IMR-90 (cell line): Measurements from ENCODE around the gene HOXB1. TPM values are rescaled to one million over a fixed set of nuclear protein-coding genes. Genes with fewer than 3 reads are reported as not detected.
A peak's percentile ranks its signal among the peaks of the same experiment; 100 is the strongest.

Experiments
- ATAC-seq: fragments of 200-7000 bp; cut with Tn5 transposase; 2 replicates; pipeline ENCODE4 v1.9.1; 2020; ENCODE audit warnings: low read depth, mild to moderate bottlenecking, moderate library complexity
- BruUV-seq: library from RNA; stranded (reverse); fragments of 400-500 nt; replicated peaks from 2 replicates; lab custom pipeline; 2021; lab: Mats Ljungman, UMichigan
- CTCF ChIA-PET: fragments of 300-600 bp; formaldehyde crosslinking; extraction: SDS; loops from one replicate; lab custom pipeline; 2021; ENCODE audit warnings: antibody characterized with exemption; lab: Yijun Ruan, JAX
- POLR2A ChIA-PET: fragments of 300-600 bp; sonication (Branson Sonifier 250); formaldehyde crosslinking; loops from one replicate; lab custom pipeline; 2022; ENCODE audit warnings: antibody characterized with exemption; ENCODE audit not compliant: unreplicated experiment; lab: Charles Lee
- DNase-seq: peaks from one replicate; pipeline ENCODE4 v3.0.0; 2013
- H2AFZ ChIP-seq: replicated peaks from 2 replicates; pipeline ENCODE3; 2013; ENCODE audit warnings: low read length, mild to moderate bottlenecking; ENCODE audit not compliant: poor library complexity
- H2AK5ac ChIP-seq: 2 replicates; pipeline ENCODE4 v1.6.1; 2013; ENCODE audit warnings: low read depth, low read length, inconsistent platforms
- H2AK9ac ChIP-seq: replicated peaks from 2 replicates; pipeline ENCODE3; 2013; ENCODE audit warnings: mild to moderate bottlenecking, low read depth, low read length, moderate library complexity; ENCODE audit not compliant: poor library complexity
- H2BK120ac ChIP-seq: 2 replicates; pipeline ENCODE4 v1.6.1; 2013; ENCODE audit warnings: low read depth, low read length, inconsistent platforms
- H2BK15ac ChIP-seq: 3 replicates; pipeline ENCODE4 v1.6.1; 2013; ENCODE audit warnings: low read depth, low read length, inconsistent platforms
- H2BK20ac ChIP-seq: 2 replicates; pipeline ENCODE4 v1.6.1; 2013; ENCODE audit warnings: low read depth, mild to moderate bottlenecking, inconsistent platforms, low read length, moderate library complexity
- H2BK5ac ChIP-seq: 2 replicates; pipeline ENCODE4 v1.6.1; 2013; ENCODE audit warnings: mild to moderate bottlenecking, low read depth, low read length, inconsistent platforms; ENCODE audit not compliant: poor library complexity, severe bottlenecking
- H3K14ac ChIP-seq: replicated peaks from 2 replicates; pipeline ENCODE4 v1.6.1; 2013; ENCODE audit warnings: low read depth, low read length, inconsistent platforms
- H3K18ac ChIP-seq: 2 replicates; pipeline ENCODE4 v1.6.1; 2013; ENCODE audit warnings: low read depth, low read length, control low read depth
- H3K23ac ChIP-seq: 2 replicates; pipeline ENCODE4 v1.6.1; 2013; ENCODE audit warnings: low read depth, low read length, inconsistent platforms
- H3K27ac ChIP-seq: 2 replicates; pipeline ENCODE4 v1.5.1; 2013; ENCODE audit warnings: mild to moderate bottlenecking, control low read depth, low read length; ENCODE audit not compliant: insufficient read depth
- H3K27me3 ChIP-seq: 2 replicates; pipeline ENCODE4 v1.6.1; 2013; ENCODE audit warnings: low read length; ENCODE audit not compliant: control insufficient read depth, insufficient read depth
- H3K36me3 ChIP-seq: 2 replicates; pipeline ENCODE4 v1.6.1; 2013; ENCODE audit warnings: low read length, mixed read lengths; ENCODE audit not compliant: control insufficient read depth, insufficient read depth
- H3K4ac ChIP-seq: 2 replicates; pipeline ENCODE4 v1.6.1; 2013; ENCODE audit warnings: low read depth, low read length, inconsistent platforms
- H3K4me1 ChIP-seq: 2 replicates; pipeline ENCODE4 v1.6.1; 2013; ENCODE audit warnings: low read length, mixed read lengths; ENCODE audit not compliant: control insufficient read depth, insufficient read depth
- H3K4me2 ChIP-seq: 2 replicates; pipeline ENCODE4 v1.6.1; 2013; ENCODE audit warnings: low read depth, mild to moderate bottlenecking, control low read depth, low read length, moderate library complexity
- H3K4me3 ChIP-seq: 2 replicates; pipeline ENCODE4 v1.5.1; 2013; ENCODE audit warnings: low read depth, mild to moderate bottlenecking, control low read depth, low read length, moderate library complexity; ENCODE audit not compliant: insufficient read depth
- H3K56ac ChIP-seq: 2 replicates; pipeline ENCODE4 v1.6.1; 2013; ENCODE audit warnings: low read length, inconsistent platforms; ENCODE audit not compliant: insufficient read depth; ENCODE audit errors: extremely low read depth
- H3K79me1 ChIP-seq, 2 experiments: 2 replicates each; pipeline ENCODE4 v1.6.1; 2013; ENCODE audit warnings: low read length in 2 of 2, inconsistent platforms in 1 of 2, low read depth in 1 of 2
- H3K9ac ChIP-seq: 2 replicates; pipeline ENCODE4 v1.6.1; 2013; ENCODE audit warnings: low read depth, low read length, control low read depth
- H3K9me1 ChIP-seq: 2 replicates; pipeline ENCODE4 v1.6.1; 2013; ENCODE audit warnings: low read length, inconsistent platforms; ENCODE audit not compliant: insufficient read depth
- H3K9me3 ChIP-seq: 2 replicates; pipeline ENCODE4 v1.6.1; 2013; ENCODE audit warnings: low read length; ENCODE audit not compliant: control insufficient read depth, insufficient read depth
- H4K20me1 ChIP-seq: 2 replicates; pipeline ENCODE4 v1.6.1; 2013; ENCODE audit warnings: low read length, inconsistent platforms; ENCODE audit not compliant: insufficient read depth
- H4K5ac ChIP-seq: 2 replicates; pipeline ENCODE4 v1.6.1; 2013; ENCODE audit warnings: mild to moderate bottlenecking, low read depth, low read length, control low read depth
- H4K8ac ChIP-seq, 2 experiments: 2 replicates each; pipeline ENCODE4 v1.6.1; 2013; ENCODE audit warnings: low read depth in 2 of 2, low read length in 2 of 2, control low read depth in 1 of 2, inconsistent platforms in 1 of 2
- H4K91ac ChIP-seq: 2 replicates; pipeline ENCODE4 v1.6.1; 2013; ENCODE audit warnings: low read depth, low read length, inconsistent platforms; ENCODE audit not compliant: insufficient read depth
- CEBPB ChIP-seq: IDR thresholded peaks from 2 replicates; pipeline ENCODE4 v1.6.1; 2012; ENCODE audit warnings: low read depth, low read length, improper control_type of control experiment
- CHD1 ChIP-seq: IDR thresholded peaks from 2 replicates; pipeline ENCODE4 v1.6.1; 2012; ENCODE audit warnings: low read depth, low read length, improper control_type of control experiment
- MXI1 ChIP-seq: IDR thresholded peaks from 2 replicates; pipeline ENCODE4 v1.6.1; 2012; ENCODE audit warnings: low read depth, mild to moderate bottlenecking, low read length, moderate library complexity, borderline replicate concordance
- POLR2A ChIP-seq: IDR thresholded peaks from 2 replicates; pipeline ENCODE4 v1.6.1; 2012; ENCODE audit warnings: mild to moderate bottlenecking, low read depth, low read length
- WGBS, 2 experiments: methylation state at CpG; one replicate each; pipeline versions ENCODE4 v1.1.5 to v1.1.7; 2013; ENCODE audit warnings: missing lambda C conversion rate in 2 of 2; ENCODE audit not compliant: insufficient read length in 1 of 2; ENCODE audit errors: extremely low coverage in 2 of 2; 5-methylcytosine and 5-hydroxymethylcytosine counted together
- dilution Hi-C: fragments of 300-500 bp; cut with HindIII; formaldehyde crosslinking; loops from one replicate; pipeline ENCODE4 v1.14.3; 2018; ENCODE audit warnings: low sequenced_read_pairs; ENCODE audit not compliant: unreplicated experiment
- in situ Hi-C: fragments of 300-500 bp; cut with MboI; formaldehyde crosslinking; loops from 3 replicates; pipeline ENCODE4 v1.14.3; 2019; ENCODE audit warnings: low sequenced_read_pairs, inconsistent platforms, mixed read lengths
- intact Hi-C: fragments of 100-400 bp; cut with micrococcal nuclease; formaldehyde crosslinking; loops from 2 replicates; pipeline ENCODE4 v1.10.0; 2022
- polyA plus RNA-seq, 3 experiments: library from polyadenylated mRNA; depleted of rRNA; stranded (reverse); fragments of >200 nt; gene quantifications; 2 replicates each; pipeline ENCODE4 v1.2.3, GENCODE V29; 2012; ENCODE audit warnings: low replicate concordance in 1 of 3
- total RNA-seq: library from RNA; depleted of rRNA; stranded (reverse); fragments of >200 nt; gene quantifications from 2 replicates; pipeline ENCODE4 v1.2.3, GENCODE V29; 2012

Gene HOXB1
- total and polyA plus RNA-seq, 2 of the 4 experiments (the other 2 are of a cell fraction): not detected

DNA sequence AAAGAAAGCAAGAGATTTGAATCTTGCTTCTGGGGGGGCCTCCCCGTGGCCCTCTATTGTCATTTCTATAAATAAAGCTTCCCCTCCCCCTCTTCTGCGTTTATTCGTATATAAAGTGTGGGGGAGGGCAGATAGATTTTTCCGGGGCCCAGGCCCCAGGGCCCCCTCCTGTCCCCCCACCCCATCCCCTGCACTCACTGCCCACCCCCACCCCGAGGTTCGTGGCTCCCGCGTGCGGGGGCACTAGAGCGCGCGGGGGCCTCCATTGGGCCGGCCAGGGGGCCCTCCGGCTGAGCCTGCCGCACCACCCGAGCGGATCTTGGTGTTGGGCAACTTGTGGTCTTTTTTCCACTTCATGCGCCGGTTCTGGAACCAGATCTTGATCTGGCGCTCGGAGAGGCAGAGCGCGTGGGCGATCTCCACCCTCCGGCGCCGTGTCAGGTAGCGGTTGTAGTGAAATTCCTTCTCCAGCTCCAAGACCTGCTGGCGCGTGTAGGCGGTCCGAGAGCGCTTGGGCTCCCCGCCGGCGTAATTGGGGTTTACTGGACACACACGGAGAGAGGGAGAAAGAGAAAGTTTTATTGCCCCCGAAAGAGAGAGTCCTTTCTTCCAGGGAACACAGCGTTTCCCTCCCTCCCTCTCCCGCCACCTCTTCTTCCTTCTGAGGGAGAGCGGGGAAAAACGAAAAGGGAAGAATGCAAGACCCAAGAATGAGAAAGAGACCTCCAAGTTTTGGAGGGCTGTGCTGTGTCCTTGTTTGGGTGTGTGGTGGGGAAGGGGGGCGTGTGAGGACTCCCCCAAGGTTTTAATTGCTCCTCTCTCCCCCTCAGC is 45.9 kb upstream of the HOXB1 start:
- peak overlapping the region; percentile 99 for H2BK5ac ChIP-seq
- H3K4ac ChIP-seq: peak overlapping the region; percentile 99
- DNase-seq (peak; percentile 83), ATAC-seq (peak; percentile 9)
- peak overlapping the region; percentile 96 for H3K4me2 ChIP-seq
- no peak overlapping the region for H2AFZ ChIP-seq
- intact Hi-C loops (no loop called here), in situ Hi-C loops (no loop called here), dilution Hi-C loops (no loop called here)
- ChIA-PET CTCF (interaction anchor here (0.6 kb wide), 1 partner anchor 1456 kb away, joined by 3 read pairs; no protein-coding TSS in a partner anchor), POLR2A (interaction anchor here (1.0 to 1.3 kb wide), 3 partner anchors 11 to 30 kb away, joined by 3 to 5 read pairs (median 4); no protein-coding TSS in a partner anchor)
- H3K9ac ChIP-seq: peak overlapping the region; percentile 97
- H3K27ac ChIP-seq: peak overlapping the region; percentile 99
- H4K20me1 ChIP-seq: peaks cover 5% of the 10 kb centered on the region
- H4K8ac ChIP-seq: peak overlapping the region; percentile 93 to 96
- H3K23ac ChIP-seq: peak overlapping the region; percentile 99
- BruUV-seq: no TSS peak
- peaks cover 41% of the 10 kb centered on the region for H3K36me3 ChIP-seq
- H2BK120ac ChIP-seq: peak overlapping the region; percentile 93
- no peaks in the 10 kb centered on the region for H3K27me3 ChIP-seq
- 0% methylated on average over 8 of the region's 43 CpGs; no CpG with 5 or more reads in 1 of the 2 experiments for WGBS, 2 experiments
- peak overlapping the region; percentile 69 for H3K4me3 ChIP-seq
- no peaks in the 10 kb centered on the region for H3K79me1 ChIP-seq
- peak overlapping the region; percentile 91 for H3K56ac ChIP-seq
- peak overlapping the region; percentile 68 for H4K5ac ChIP-seq
- no peaks in the 10 kb centered on the region for H3K9me1 ChIP-seq
- H3K18ac ChIP-seq: peak overlapping the region; percentile 58
- peak overlapping the region; percentile 47; the same call in 2 of the 3 replicates for H2BK15ac ChIP-seq
- H2BK20ac ChIP-seq: peak overlapping the region; percentile 38; the same call in 1 of the 2 replicates
- TF ChIP-seq CHD1 (no peak), CEBPB (peak; percentile 80), MXI1 (0 out of 2 replicates have a peak, but pooled peaks have one; percentile 13), POLR2A (0 out of 2 replicates have a peak, but pooled peaks have one; percentile 15)
- H3K9me3 ChIP-seq: no peaks in the 10 kb centered on the region
- peak overlapping the region; percentile 90 for H2AK9ac ChIP-seq
- H2AK5ac ChIP-seq: peak overlapping the region; percentile 77
- H4K91ac ChIP-seq: peak overlapping the region; percentile 98
- peaks cover 16% of the 10 kb centered on the region for H3K4me1 ChIP-seq
- H3K14ac ChIP-seq: peak overlapping the region; percentile 100
